GOT3 (cell line): Measurements from ENCODE around the gene REN.

ENCODE experiments used
- DNase-seq: peaks from one replicate; lab custom pipeline; 2025; ENCODE audit warnings: mixed read lengths; lab: John Stamatoyannopoulos, UW

The REN gene

GRCh38 chr1:204152310-204153044 is 13.7 kb downstream of the REN start:
- DNase-seq, result no peak

DNA sequence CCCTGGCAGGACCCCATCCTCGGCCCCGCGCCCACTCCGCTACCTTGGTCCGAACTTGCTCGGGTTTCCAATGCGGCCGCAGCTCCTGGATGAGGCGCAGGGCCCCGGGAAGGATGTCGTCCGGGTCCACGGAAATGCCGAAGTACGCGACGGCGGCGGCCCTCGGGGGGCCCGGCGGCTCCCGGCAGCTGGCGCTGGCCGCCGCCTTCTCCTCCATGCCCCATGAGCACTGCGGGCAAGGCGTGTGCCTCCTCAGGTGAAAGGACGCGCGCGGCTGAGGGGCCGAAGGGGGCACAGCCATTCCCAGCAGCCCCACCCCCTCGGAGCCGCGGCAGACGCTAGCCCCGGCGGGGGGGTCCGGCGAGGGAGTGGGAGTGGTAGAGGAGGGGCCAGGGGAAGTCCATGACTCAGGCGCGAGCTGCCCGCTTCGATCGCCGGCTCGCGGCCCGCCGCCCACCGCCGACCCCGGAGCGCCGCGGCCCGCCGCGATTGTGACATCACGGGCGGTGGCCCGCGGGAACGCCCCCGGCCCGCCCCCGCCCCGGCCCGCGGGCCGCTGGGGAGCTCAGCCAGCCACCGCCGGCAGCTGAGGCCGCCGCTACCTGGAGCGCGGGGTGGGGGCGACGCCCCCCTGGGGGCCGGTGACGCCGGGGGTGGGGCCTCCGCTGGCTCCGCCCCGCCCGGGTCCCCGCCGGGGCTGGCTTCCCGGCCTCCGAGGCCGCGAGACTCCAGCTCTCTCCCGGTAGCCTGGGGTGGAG is 14.4 kb downstream of the REN start, which contains the start of gene ETNK2:
ETNK2 (minus strand) TSS at position 493 of the 758 bp plus-strand sequence; CDS start at position 301, 192 bp downstream.
- no peak for DNase-seq

DNA sequence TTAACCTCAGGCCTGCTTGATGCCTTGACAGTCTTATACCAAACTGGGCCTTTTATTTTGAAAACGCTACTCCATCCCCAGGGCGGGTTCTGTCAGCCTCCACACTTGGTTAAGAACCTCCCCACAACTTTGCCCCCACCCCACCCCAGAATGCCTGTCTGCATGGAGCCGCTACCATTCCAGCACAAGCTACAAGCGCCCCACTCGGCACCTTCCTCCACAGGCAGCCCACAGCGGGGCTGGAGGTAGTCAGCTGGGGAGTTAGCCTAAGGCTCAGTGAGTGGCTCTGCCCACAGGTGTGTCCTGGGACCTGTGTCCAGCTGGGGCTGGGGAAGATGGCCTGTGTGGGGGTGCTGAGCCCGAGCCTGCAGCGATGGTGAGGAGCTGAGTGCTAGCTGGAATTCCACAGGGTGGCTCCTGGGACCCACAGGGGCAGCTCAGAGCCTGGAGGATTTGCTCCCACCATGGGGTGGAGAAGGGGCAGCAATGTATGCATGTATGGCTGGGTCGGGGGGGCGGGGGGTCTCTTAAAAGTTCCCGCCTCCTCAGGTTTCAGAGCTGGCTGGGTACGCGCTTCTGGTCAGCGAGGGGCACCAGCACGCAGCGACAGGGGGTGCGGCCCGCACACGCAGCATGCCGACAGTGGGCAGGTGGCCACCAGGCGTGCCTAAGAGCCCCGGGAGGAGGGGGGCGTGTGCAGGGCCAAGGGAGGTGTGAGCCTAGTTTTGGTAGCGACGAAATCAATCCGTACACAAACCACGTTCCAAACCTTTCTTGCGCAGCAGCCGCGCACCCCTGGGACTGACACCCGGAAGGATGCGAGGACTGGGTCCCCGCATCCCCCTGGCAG is 15.2 kb downstream of the REN start:
- no peak for DNase-seq

- no peak for DNase-seq
These were observed 16.2 kb downstream of the REN start for GRCh38 chr1:204149635-204150565.

DNA sequence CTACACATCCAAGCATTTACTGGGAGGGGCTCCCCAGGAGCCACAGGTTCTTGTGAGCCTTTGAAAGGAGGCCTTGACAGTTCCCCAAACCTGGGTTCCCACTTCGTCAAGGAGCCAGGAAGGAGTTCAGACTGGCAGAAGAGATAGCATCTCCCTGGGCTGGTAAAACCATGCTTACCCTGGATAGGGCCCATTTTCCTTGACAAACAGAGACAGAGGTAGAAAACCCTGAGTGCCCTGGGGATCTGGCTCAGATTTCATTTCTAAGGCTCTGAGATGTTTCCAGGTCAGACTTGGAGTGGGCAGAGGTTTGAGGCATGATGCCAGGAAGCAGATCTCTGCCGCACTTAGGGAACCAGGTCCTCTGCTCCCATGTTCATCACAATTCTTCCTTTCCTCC is 17.0 kb downstream of the REN start:
- no peak for DNase-seq

GRCh38 chr1:204147406-204148383 is 18.4 kb downstream of the REN start:
- DNase-seq, result no peak

DNA sequence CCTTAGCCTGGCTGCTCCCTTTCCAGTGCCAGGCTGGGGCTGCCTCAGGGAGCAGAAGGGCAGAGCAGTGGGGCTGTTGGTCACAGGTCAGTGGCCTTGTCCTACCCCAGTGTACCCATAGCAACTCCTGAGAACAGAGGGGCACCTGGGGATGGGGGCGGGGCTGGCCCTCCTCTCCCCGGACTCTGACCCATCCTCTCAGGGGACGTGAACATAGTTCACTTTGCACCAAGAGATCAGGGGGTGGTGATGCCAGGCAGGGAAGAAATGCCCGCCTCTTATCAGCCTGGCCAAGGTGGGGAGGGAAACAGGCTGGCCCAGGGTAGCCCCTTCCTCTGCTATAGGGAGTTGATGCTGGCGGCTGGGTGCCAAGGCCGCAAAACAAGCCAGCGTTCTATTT is 19.2 kb downstream of the REN start:
- no peak for DNase-seq

DNA sequence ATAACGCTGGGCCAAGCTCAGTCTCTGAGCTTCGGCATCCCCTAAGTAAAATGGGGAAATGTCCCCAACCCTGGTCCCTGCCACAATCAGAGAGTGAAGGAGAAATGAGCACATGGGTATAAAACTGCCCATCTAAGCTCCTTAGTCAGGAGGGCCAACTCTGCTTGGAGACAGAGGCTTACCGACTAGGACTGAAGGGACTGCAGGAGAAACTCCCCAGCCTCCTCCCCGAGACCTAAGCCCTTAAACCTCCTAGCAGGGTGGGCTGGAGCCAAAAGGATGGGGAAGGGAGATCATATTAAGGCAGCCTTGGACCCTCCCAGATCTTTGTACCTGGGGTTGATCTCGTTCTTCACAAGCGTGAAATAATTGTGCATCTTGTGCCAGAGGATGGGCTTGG is 19.8 kb downstream of the REN start:
- DNase-seq, result no peak

GRCh38 chr1:204145033-204145504 is 21.1 kb downstream of the REN start:
- DNase-seq, result no peak

- no peak for DNase-seq
These were observed 22.7 kb downstream of the REN start for GRCh38 chr1:204143276-204144041.

DNA sequence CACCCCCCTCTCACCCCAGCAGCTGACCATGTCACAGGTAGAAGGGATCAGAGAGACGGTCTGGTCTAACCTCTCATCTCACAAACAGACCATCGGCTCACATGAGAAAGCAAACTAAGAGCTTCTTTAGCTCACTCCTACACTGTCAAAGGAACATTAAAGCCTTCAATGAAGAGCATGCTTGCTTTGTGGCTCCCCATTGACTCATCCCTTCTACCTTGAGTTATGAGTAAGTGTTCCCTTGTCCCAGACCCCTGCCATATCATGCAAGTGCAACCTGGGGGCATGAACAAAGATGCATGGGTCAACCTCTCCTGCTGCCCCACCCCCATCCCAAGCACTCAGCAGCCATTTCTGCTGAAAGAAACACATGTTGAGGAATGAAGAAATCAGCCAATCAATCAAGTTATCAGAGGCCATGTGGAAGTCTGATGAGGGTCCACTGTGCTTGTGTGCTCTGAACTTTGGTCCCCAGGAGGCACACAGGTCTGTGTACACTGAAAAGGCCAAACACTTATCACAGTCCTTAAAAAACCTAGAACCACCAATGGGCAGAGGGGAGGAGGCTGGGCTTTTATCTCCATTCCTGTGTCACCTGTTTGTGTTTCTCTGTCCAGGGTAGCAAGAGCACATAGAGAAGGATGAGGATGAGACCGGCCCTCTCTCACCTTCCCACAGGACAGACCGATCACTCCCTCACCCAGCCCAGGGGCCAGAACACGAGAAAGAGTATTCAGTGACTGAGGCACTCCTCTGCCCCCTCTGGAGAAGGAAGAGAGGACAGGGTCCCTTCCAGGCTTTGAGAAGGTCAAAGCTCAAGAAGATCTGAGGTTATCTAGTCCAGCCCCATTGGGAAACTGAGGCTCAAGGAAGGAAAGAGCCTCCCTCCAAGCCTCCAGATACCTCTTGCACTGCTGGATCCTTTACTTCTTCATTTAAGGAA is 23.8 kb downstream of the REN start:
- DNase-seq, result no peak

GRCh38 chr1:204141131-204141530 is 25.0 kb downstream of the REN start:
- no peak for DNase-seq

DNA sequence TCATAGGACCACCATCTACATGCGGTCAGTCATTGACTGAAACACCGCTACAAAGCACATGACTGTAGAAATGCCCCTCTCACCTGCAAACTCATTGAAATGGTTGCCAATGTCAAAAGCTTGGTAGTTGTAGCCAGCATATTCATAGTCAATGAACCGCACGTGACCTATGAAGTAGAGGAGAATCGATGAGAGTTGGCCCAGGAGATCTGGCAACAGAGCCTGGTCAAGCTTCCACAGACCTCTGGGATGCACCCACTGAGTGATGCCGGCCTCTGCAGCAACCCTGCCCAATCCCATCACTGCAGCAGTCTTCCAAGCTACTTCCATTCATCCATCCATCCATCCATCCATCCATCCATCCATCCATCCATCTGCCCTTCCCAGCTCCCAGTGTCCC is 26.2 kb downstream of the REN start:
- no peak for DNase-seq

GRCh38 chr1:204139088-204139487 is 27.0 kb downstream of the REN start:
- DNase-seq, result no peak

GRCh38 chr1:204136814-204137213 is 29.3 kb downstream of the REN start:
- DNase-seq, result no peak

- DNase-seq, result no peak
These were observed 32.0 kb downstream of the REN start for GRCh38 chr1:204134103-204134502.

- DNase-seq, result no peak
These were observed 33.4 kb downstream of the REN start for GRCh38 chr1:204132718-204133117.

GRCh38 chr1:204131978-204132377 is 34.2 kb downstream of the REN start:
- DNase-seq, result no peak
